ENCODE measurements around the gene RC3H2.
"Not testable (repeated sequence)": the region's sequence is repeated elsewhere in the genome, so short reads cannot be mapped to it uniquely, and the experiment has no call there.

The RC3H2 gene

DNA sequence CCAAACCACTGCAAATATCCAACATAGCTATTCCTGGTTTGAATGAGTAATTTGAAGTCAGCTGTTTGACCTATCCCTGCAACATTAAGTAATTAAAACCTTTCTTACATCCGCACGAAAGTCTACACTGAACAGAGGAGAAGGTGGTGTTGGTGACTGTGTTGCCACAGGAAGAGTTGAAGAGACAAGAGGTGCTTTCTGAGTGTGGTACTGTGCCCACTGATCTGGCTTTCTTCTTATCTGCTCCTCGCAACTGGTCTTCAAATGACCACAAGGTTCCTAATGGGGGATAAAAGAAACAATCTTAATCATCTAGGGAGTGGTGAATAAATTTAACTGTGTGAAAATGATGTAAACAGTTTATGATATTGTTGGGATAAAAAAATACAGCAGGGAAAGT is 47.3 kb downstream of the RC3H2 start:
- no peak for FAIRE-seq
- TF ChIP-seq POU2F2 (IDR thresholded peaks at IDR 0.05; ENCODE audit: low read depth, low read length), result no peak
- TF ChIP-seq SPI1 (IDR thresholded peaks at IDR 0.05; ENCODE audit: low read depth, low read length), result no peak
- TF ChIP-seq POLR2A (IDR thresholded peaks at IDR 0.05; ENCODE audit: low read depth, low read length), result no peak
- no peak for TF ChIP-seq PAX5 (IDR thresholded peaks at IDR 0.05; ENCODE audit: insufficient read depth, low read length, severe bottlenecking)
- no peak for TF ChIP-seq TAF1 (IDR thresholded peaks at IDR 0.05; ENCODE audit: low read depth, low read length)
- TF ChIP-seq POLR2AphosphoS5 (IDR thresholded peaks at IDR 0.05; ENCODE audit: low read depth, low read length), result no peak
- DNase-seq (ENCODE audit: insufficient read length, low spot score), result no peak

- not testable (repeated sequence) for DNase-seq (ENCODE audit: insufficient read length, low spot score)
Observed at GRCh38 chr9:122852085-122852786, 52.9 kb downstream of the RC3H2 start.

GRCh38 chr9:122848256-122848943 is 56.8 kb downstream of the RC3H2 start:
- no peak for DNase-seq (ENCODE audit: insufficient read length, low spot score)

More at GRCh38 chr9:122852085-122852786, 52.9 kb downstream of the RC3H2 start:
- FAIRE-seq, result not testable (repeated sequence)

GRCh38 chr9:122846371-122846940 is 58.7 kb downstream of the RC3H2 start:
- no peak for FAIRE-seq
- DNase-seq (ENCODE audit: insufficient read length, low spot score), result no peak
- TF ChIP-seq POU2F2 (IDR thresholded peaks at IDR 0.05; ENCODE audit: low read depth, low read length) (no peak), SPI1 (IDR thresholded peaks at IDR 0.05; ENCODE audit: low read depth, low read length) (no peak), POLR2A (IDR thresholded peaks at IDR 0.05; ENCODE audit: low read depth, low read length) (no peak), PAX5 (IDR thresholded peaks at IDR 0.05; ENCODE audit: insufficient read depth, low read length, severe bottlenecking) (no peak), POLR2AphosphoS5 (IDR thresholded peaks at IDR 0.05; ENCODE audit: low read depth, low read length) (no peak), TAF1 (IDR thresholded peaks at IDR 0.05; ENCODE audit: low read depth, low read length) (no peak)

More at GRCh38 chr9:122848256-122848943, 56.8 kb downstream of the RC3H2 start:
- TF ChIP-seq POLR2AphosphoS5 (IDR thresholded peaks at IDR 0.05; ENCODE audit: low read depth, low read length) (no peak), POLR2A (IDR thresholded peaks at IDR 0.05; ENCODE audit: low read depth, low read length) (no peak), PAX5 (IDR thresholded peaks at IDR 0.05; ENCODE audit: insufficient read depth, low read length, severe bottlenecking) (no peak), POU2F2 (IDR thresholded peaks at IDR 0.05; ENCODE audit: low read depth, low read length) (no peak), TAF1 (IDR thresholded peaks at IDR 0.05; ENCODE audit: low read depth, low read length) (no peak), SPI1 (IDR thresholded peaks at IDR 0.05; ENCODE audit: low read depth, low read length) (no peak)
- no peak for FAIRE-seq

GRCh38 chr9:122845116-122845515 is 60.0 kb downstream of the RC3H2 start:
- no peak for DNase-seq (ENCODE audit: insufficient read length, low spot score)
- FAIRE-seq, result no peak
- TF ChIP-seq SPI1 (IDR thresholded peaks at IDR 0.05; ENCODE audit: low read depth, low read length), result no peak
- no peak for TF ChIP-seq PAX5 (IDR thresholded peaks at IDR 0.05; ENCODE audit: insufficient read depth, low read length, severe bottlenecking)
- no peak for TF ChIP-seq POU2F2 (IDR thresholded peaks at IDR 0.05; ENCODE audit: low read depth, low read length)
- TF ChIP-seq TAF1 (IDR thresholded peaks at IDR 0.05; ENCODE audit: low read depth, low read length), result no peak
- TF ChIP-seq POLR2AphosphoS5 (IDR thresholded peaks at IDR 0.05; ENCODE audit: low read depth, low read length), result no peak
- no peak for TF ChIP-seq POLR2A (IDR thresholded peaks at IDR 0.05; ENCODE audit: low read depth, low read length)

- no peak for FAIRE-seq
Observed at GRCh38 chr9:122844137-122844536, 61.0 kb downstream of the RC3H2 start.

GRCh38 chr9:122841501-122841900 is 63.7 kb downstream of the RC3H2 start:
- no peak for TF ChIP-seq POLR2A (IDR thresholded peaks at IDR 0.05; ENCODE audit: low read depth, low read length)
- TF ChIP-seq SPI1 (IDR thresholded peaks at IDR 0.05; ENCODE audit: low read depth, low read length), result no peak
- TF ChIP-seq POLR2AphosphoS5 (IDR thresholded peaks at IDR 0.05; ENCODE audit: low read depth, low read length), result no peak
- TF ChIP-seq TAF1 (IDR thresholded peaks at IDR 0.05; ENCODE audit: low read depth, low read length), result no peak
- TF ChIP-seq PAX5 (IDR thresholded peaks at IDR 0.05; ENCODE audit: insufficient read depth, low read length, severe bottlenecking), result no peak
- no peak for TF ChIP-seq POU2F2 (IDR thresholded peaks at IDR 0.05; ENCODE audit: low read depth, low read length)
- no peak for FAIRE-seq
- no peak for DNase-seq (ENCODE audit: insufficient read length, low spot score)

More at GRCh38 chr9:122844137-122844536, 61.0 kb downstream of the RC3H2 start:
- TF ChIP-seq POLR2AphosphoS5 (IDR thresholded peaks at IDR 0.05; ENCODE audit: low read depth, low read length), result no peak
- no peak for TF ChIP-seq POLR2A (IDR thresholded peaks at IDR 0.05; ENCODE audit: low read depth, low read length)
- TF ChIP-seq POU2F2 (IDR thresholded peaks at IDR 0.05; ENCODE audit: low read depth, low read length), result no peak
- no peak for TF ChIP-seq TAF1 (IDR thresholded peaks at IDR 0.05; ENCODE audit: low read depth, low read length)
- TF ChIP-seq SPI1 (IDR thresholded peaks at IDR 0.05; ENCODE audit: low read depth, low read length), result no peak
- TF ChIP-seq PAX5 (IDR thresholded peaks at IDR 0.05; ENCODE audit: insufficient read depth, low read length, severe bottlenecking), result no peak
- DNase-seq (ENCODE audit: insufficient read length, low spot score), result no peak

DNA sequence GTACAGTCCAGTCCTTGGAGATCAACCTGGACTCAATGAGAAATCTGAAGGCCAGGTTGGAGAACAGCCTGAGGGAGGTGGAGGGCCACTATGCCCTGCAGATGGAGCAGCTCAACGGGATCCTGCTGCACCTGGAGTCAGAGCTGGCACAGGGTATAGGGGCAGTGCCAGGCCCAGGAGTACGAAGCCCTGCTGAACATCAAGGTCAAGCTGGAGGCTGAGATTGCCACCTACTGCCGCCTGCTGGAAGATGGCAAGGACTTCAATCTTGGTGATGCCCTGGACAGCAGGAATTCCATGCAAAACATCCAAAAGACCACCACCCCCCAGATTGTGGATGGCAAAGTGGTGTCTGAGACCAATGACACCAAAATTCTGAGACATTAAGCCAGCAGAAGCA is 66.7 kb downstream of the RC3H2 start:
- not testable (repeated sequence) for DNase-seq (ENCODE audit: insufficient read length, low spot score); FAIRE-seq

DNA sequence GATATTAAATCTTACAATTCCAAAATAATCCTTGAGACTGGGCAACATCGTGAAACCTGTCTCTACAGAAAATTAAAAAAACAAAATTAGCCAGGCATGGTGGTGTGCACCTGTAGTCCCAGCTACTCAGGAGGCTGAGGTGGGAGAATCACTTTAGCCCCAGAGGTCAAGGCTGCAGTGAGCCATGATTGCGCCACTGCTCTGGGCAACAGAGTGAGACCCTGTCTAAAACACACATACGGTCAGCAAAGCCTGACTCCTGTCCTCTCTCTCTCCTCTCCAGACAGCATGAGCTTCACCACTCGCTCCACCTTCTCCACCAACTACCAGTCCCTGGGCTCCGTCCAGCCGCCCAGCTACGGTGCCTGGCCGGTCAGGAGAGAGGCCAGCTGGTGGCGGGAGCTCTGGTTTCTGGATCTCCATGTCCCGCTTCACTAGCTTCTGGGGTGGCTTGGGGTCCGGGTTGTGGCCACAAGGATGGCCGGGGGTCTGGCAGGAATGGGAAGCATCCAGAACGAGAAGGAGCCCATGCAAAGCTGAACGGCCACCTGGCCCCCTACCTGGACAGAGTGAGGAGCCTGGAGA is 67.8 kb downstream of the RC3H2 start:
- DNase-seq (ENCODE audit: insufficient read length, low spot score), result no peak
- no peak for FAIRE-seq
- TF ChIP-seq POLR2A (IDR thresholded peaks at IDR 0.05; ENCODE audit: low read depth, low read length), result no peak
- no peak for TF ChIP-seq SPI1 (IDR thresholded peaks at IDR 0.05; ENCODE audit: low read depth, low read length)
- no peak for TF ChIP-seq POLR2AphosphoS5 (IDR thresholded peaks at IDR 0.05; ENCODE audit: low read depth, low read length)
- TF ChIP-seq TAF1 (IDR thresholded peaks at IDR 0.05; ENCODE audit: low read depth, low read length), result no peak
- no peak for TF ChIP-seq POU2F2 (IDR thresholded peaks at IDR 0.05; ENCODE audit: low read depth, low read length)
- TF ChIP-seq PAX5 (IDR thresholded peaks at IDR 0.05; ENCODE audit: insufficient read depth, low read length, severe bottlenecking), result no peak

Measured in GM12891 (cell line).